Measurements from ENCODE around the gene IPCEF1. TPM values are rescaled to one million over a fixed set of nuclear protein-coding genes. Genes with fewer than 3 reads are reported as not detected.

The IPCEF1 gene
- total RNA-seq, 1 experiment from 2014 or later: 0.48 TPM

- Histone ChIP-seq H2BK15ac (ENCODE audit: low read depth, low read length) (no peak overlapping the region; the same call in 1 of the 2 replicates), H3K23ac (ENCODE audit: insufficient read length, low read depth, low read length) (no peak overlapping the region), H2BK12ac (ENCODE audit: insufficient read length, low read depth, low read length) (no peak overlapping the region), H2BK120ac (ENCODE audit: low read depth, low read length, poor library complexity, severe bottlenecking) (no peak overlapping the region), H3K79me1 (ENCODE audit: insufficient read depth, low read depth, low read length, poor library complexity, severe bottlenecking) (no peaks in the 10 kb centered on the region), H4K91ac (ENCODE audit: insufficient read length, low read depth, low read length) (no peak overlapping the region), H3K4me2 (ENCODE audit: insufficient read depth, insufficient read length, low read length) (no peak overlapping the region), H3K27me3 (ENCODE audit: insufficient read depth, low read length) (no peaks in the 10 kb centered on the region), H3T11ph (ENCODE audit: low read length) (no peak overlapping the region), H3K18ac (ENCODE audit: insufficient read length, low read depth, low read length) (no peak overlapping the region), H2AFZ (ENCODE audit: low read length) (no peak overlapping the region), H4K8ac (replicated peaks; ENCODE audit: insufficient read length, low read depth, low read length) (no peak overlapping the region), H3K14ac (ENCODE audit: insufficient read depth, low read length) (no peak overlapping the region), H3K9ac (ENCODE audit: extremely low read depth, insufficient read length, low read length) (no peak overlapping the region), H3K79me2 (ENCODE audit: insufficient read depth, low read length) (no peaks in the 10 kb centered on the region), H3K4ac (ENCODE audit: low read depth, low read length) (no peak overlapping the region), H4K20me1 (ENCODE audit: control insufficient read depth, insufficient read depth, insufficient read length) (no peaks in the 10 kb centered on the region), H3K23me2 (ENCODE audit: insufficient read length, low read depth, low read length, poor library complexity, severe bottlenecking) (no peaks in the 10 kb centered on the region), H4K5ac (ENCODE audit: insufficient read length, low read depth, low read length) (no peak overlapping the region), H2BK20ac (ENCODE audit: low read depth, low read length, poor library complexity, severe bottlenecking) (no peak overlapping the region), H3K4me1 (ENCODE audit: insufficient read depth, low read length) (no peaks in the 10 kb centered on the region), H3K9me3 (ENCODE audit: control insufficient read depth, low read depth, low read length) (no peaks in the 10 kb centered on the region), H2AK5ac (ENCODE audit: insufficient read length, low read length) (no peak overlapping the region), H2BK5ac (ENCODE audit: insufficient read length, low read length) (no peak overlapping the region), H3K56ac (ENCODE audit: insufficient read length, low read depth, low read length) (no peak overlapping the region), H3K27ac (ENCODE audit: insufficient read length, low read depth, low read length) (no peak overlapping the region)
- Mint-ChIP-seq H3K27ac (no peak overlapping the region; a peak in 1 of 7 replicates), H3K4me1 (no peaks in the 10 kb centered on the region), H3K4me3 (no peak overlapping the region), H3K36me3 (ENCODE audit: insufficient read depth in 1 of 3, low read depth in 3 of 3) (peaks cover 0 to 1% (median 0%) of the 10 kb centered on the region in 3 experiments; a peak in 1 of 7 replicates), H3K9me3 (no peaks in the 10 kb centered on the region), H3K27me3 (ENCODE audit: low read depth) (no peaks in the 10 kb centered on the region; the same call in 1 of the 2 replicates)
- WGBS (ENCODE audit: extremely low coverage, insufficient read length, low lambda C conversion rate): no CpG with 5 or more reads among the region's 4 CpGs
- DNase-seq: no peak
- TF ChIP-seq, protein P1, sequence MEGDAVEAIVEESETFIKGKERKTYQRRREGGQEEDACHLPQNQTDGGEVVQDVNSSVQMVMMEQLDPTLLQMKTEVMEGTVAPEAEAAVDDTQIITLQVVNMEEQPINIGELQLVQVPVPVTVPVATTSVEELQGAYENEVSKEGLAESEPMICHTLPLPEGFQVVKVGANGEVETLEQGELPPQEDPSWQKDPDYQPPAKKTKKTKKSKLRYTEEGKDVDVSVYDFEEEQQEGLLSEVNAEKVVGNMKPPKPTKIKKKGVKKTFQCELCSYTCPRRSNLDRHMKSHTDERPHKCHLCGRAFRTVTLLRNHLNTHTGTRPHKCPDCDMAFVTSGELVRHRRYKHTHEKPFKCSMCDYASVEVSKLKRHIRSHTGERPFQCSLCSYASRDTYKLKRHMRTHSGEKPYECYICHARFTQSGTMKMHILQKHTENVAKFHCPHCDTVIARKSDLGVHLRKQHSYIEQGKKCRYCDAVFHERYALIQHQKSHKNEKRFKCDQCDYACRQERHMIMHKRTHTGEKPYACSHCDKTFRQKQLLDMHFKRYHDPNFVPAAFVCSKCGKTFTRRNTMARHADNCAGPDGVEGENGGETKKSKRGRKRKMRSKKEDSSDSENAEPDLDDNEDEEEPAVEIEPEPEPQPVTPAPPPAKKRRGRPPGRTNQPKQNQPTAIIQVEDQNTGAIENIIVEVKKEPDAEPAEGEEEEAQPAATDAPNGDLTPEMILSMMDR (conservative IDR thresholded peaks at IDR 0.05): no peak
Measured at GRCh38 chr6:154206996-154207395, 149.6 kb downstream of the IPCEF1 start.

Data from H9 (cell line).